CD4-positive, alpha-beta T cell (primary cell): ENCODE measurements around the gene ACKR1. TPM values are rescaled to one million over a fixed set of nuclear protein-coding genes. Genes with fewer than 3 reads are reported as not detected.
A peak's percentile ranks its signal among the peaks of the same experiment; 100 is the strongest.

Experiments used
- ATAC-seq: fragments of 200-7000 bp; cut with Tn5 transposase; one replicate; pipeline ENCODE4 v1.10.0; 2022; ENCODE audit warnings: mild to moderate bottlenecking; ENCODE audit not compliant: poor library complexity
- CTCF ChIA-PET: fragments of 350-600 bp; sonication (Branson Sonifier 250); formaldehyde crosslinking; loops from one replicate; lab custom pipeline; 2021; ENCODE audit warnings: antibody characterized with exemption, inconsistent platforms; lab: Charles Lee
- POLR2A ChIA-PET: fragments of 350-600 bp; sonication (Branson Sonifier 250); formaldehyde crosslinking; loops from one replicate; lab custom pipeline; 2021; ENCODE audit warnings: antibody characterized with exemption, inconsistent platforms; lab: Charles Lee
- DNase-seq, 14 experiments: peaks; one replicate each; pipeline ENCODE4 v3.0.0-alpha.2; 2013 to 2020; ENCODE audit warnings: mixed read lengths in 2 of 14
- H3K27ac ChIP-seq, 2 donors: one replicate each; pipeline versions ENCODE4 v1.5.1 to v1.7.0; 2013; ENCODE audit warnings: low read length in 2 of 2, low read depth in 1 of 2, mild to moderate bottlenecking in 1 of 2
- H3K27me3 ChIP-seq, 2 experiments: 1 replicate in 1 of 2; 2 replicates in 1 of 2; pipeline versions ENCODE4 v1.6.1 to v1.7.0; 2013; ENCODE audit warnings: low read length in 2 of 2, control low read depth in 1 of 2, mild to moderate bottlenecking in 1 of 2, moderate library complexity in 1 of 2; ENCODE audit not compliant: insufficient read depth in 2 of 2, control insufficient read depth in 1 of 2
- H3K36me3 ChIP-seq: one replicate; pipeline ENCODE4 v1.6.1; 2013; ENCODE audit warnings: low read length, control low read depth; ENCODE audit not compliant: insufficient read depth
- H3K4me1 ChIP-seq: one replicate; pipeline ENCODE4 v1.6.1; 2013; ENCODE audit warnings: low read length, control low read depth; ENCODE audit not compliant: insufficient read depth
- H3K4me3 ChIP-seq: one replicate; pipeline ENCODE4 v1.5.1; 2013; ENCODE audit warnings: mild to moderate bottlenecking, low read length, moderate library complexity
- H3K9me3 ChIP-seq, 2 experiments: 1 replicate in 1 of 2; 2 replicates in 1 of 2; pipeline versions ENCODE4 v1.6.1 to v1.7.0; 2013; ENCODE audit warnings: low read length in 2 of 2, mild to moderate bottlenecking in 2 of 2, control low read depth in 1 of 2, moderate library complexity in 1 of 2; ENCODE audit not compliant: control insufficient read depth in 1 of 2, insufficient read depth in 1 of 2
- H3K27ac Mint-ChIP-seq: one replicate; pipeline ENCODE4 v1.8.0; 2020; ENCODE audit warnings: mixed read lengths
- H3K27me3 Mint-ChIP-seq: one replicate; pipeline ENCODE4 v1.8.0; 2021; ENCODE audit warnings: mixed read lengths
- H3K36me3 Mint-ChIP-seq: one replicate; pipeline ENCODE4 v1.8.0; 2021; ENCODE audit warnings: low read depth, mixed read lengths
- H3K4me1 Mint-ChIP-seq: one replicate; pipeline ENCODE4 v1.8.0; 2021; ENCODE audit warnings: low read depth, mixed read lengths
- H3K4me3 Mint-ChIP-seq: one replicate; pipeline ENCODE4 v1.8.0; 2020; ENCODE audit warnings: mild to moderate bottlenecking, mixed read lengths
- H3K9me3 Mint-ChIP-seq: one replicate; pipeline ENCODE4 v1.8.0; 2020; ENCODE audit warnings: mixed read lengths
- intact Hi-C, 2 experiments: fragments of 100-400 bp; cut with DNase I in 1 of 2; cut with micrococcal nuclease in 1 of 2; formaldehyde crosslinking; loops; one replicate each; pipeline versions ENCODE4 v1.15.1 to v1.9.0; 2023 to 2025; cut with DNase I, micrococcal nuclease
- total RNA-seq, 174 experiments: library from RNA in 2 of 174; stranded (reverse) in 2 of 174; gene quantifications; one replicate each; pipeline ENCODE4 v1.2.3 and lab custom pipeline; 2021 to 2026
- TF ChIP-seq, protein P1 (sequence below): fragments of 200-600 bp; IDR thresholded peaks from one replicate; pipeline ENCODE4 v1.8.0; 2022; ENCODE audit warnings: antibody characterized with exemption, mild to moderate bottlenecking

Gene ACKR1
- total RNA-seq, 2 experiments from 2014 or later = not detected

DNA sequence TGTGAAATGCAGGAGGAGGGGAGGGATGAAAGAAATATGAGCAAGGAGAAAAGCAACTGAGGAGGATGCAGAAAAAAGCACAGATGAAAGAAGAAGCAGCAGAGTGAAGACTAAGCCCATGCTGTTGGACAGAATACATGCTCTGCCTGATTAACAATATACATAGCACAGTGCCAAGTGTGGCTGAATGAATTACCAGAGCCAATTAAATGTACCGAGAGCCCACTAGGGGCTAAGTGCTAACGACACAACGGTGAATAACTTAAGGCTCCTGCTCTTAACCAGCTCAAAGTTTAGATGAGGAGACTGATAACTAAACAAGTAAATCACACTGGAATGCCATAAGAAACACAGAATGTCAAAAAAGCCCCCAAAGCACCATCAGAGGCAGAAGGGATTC, 17.6 kb upstream of the ACKR1 start:
- Mint-ChIP-seq H3K27me3 (peaks cover 89% of the 10 kb centered on the region), H3K27ac (no peak overlapping the region), H3K36me3 (no peaks in the 10 kb centered on the region), H3K4me1 (no peaks in the 10 kb centered on the region), H3K9me3 (no peaks in the 10 kb centered on the region), H3K4me3 (no peak overlapping the region)
- no peak overlapping the region for H3K27ac ChIP-seq
- TF ChIP-seq, protein P1, sequence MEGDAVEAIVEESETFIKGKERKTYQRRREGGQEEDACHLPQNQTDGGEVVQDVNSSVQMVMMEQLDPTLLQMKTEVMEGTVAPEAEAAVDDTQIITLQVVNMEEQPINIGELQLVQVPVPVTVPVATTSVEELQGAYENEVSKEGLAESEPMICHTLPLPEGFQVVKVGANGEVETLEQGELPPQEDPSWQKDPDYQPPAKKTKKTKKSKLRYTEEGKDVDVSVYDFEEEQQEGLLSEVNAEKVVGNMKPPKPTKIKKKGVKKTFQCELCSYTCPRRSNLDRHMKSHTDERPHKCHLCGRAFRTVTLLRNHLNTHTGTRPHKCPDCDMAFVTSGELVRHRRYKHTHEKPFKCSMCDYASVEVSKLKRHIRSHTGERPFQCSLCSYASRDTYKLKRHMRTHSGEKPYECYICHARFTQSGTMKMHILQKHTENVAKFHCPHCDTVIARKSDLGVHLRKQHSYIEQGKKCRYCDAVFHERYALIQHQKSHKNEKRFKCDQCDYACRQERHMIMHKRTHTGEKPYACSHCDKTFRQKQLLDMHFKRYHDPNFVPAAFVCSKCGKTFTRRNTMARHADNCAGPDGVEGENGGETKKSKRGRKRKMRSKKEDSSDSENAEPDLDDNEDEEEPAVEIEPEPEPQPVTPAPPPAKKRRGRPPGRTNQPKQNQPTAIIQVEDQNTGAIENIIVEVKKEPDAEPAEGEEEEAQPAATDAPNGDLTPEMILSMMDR = no peak
- ChIA-PET CTCF (no interaction called here), POLR2A (no interaction called here)
- H3K4me3 ChIP-seq = no peak overlapping the region
- H3K4me1 ChIP-seq = peaks cover 7% of the 10 kb centered on the region
- H3K27me3 ChIP-seq = peaks cover 21 to 56% of the 10 kb centered on the region in 2 experiments
- no peaks in the 10 kb centered on the region for H3K36me3 ChIP-seq
- intact Hi-C loops = no loop called here
- peaks cover 0 to 3% of the 10 kb centered on the region in 2 experiments for H3K9me3 ChIP-seq
- no peak for ATAC-seq
- DNase-seq = no peak

- intact Hi-C loops = no loop called here
- H3K4me3 Mint-ChIP-seq = no peak overlapping the region
- H3K27ac ChIP-seq = no peak overlapping the region
- H3K4me3 ChIP-seq = no peak overlapping the region
- H3K4me1 ChIP-seq = peaks cover 7% of the 10 kb centered on the region
- no peaks in the 10 kb centered on the region for H3K9me3 Mint-ChIP-seq
- POLR2A ChIA-PET = no interaction called here
- H3K4me1 Mint-ChIP-seq = no peaks in the 10 kb centered on the region
- peaks cover 90% of the 10 kb centered on the region for H3K27me3 Mint-ChIP-seq
- H3K27me3 ChIP-seq = peaks cover 21 to 51% of the 10 kb centered on the region in 2 experiments
- TF ChIP-seq, protein P1 = no peak
- H3K36me3 Mint-ChIP-seq = no peaks in the 10 kb centered on the region
- DNase-seq (no peak), ATAC-seq (no peak)
- H3K9me3 ChIP-seq = peaks cover 0 to 3% of the 10 kb centered on the region in 2 experiments
- CTCF ChIA-PET = no interaction called here
- H3K27ac Mint-ChIP-seq = no peak overlapping the region
- H3K36me3 ChIP-seq = no peaks in the 10 kb centered on the region
Observed at GRCh38 chr1:159187647-159188374, 16.9 kb upstream of the ACKR1 start.

- Mint-ChIP-seq H3K27me3 (peaks cover 88% of the 10 kb centered on the region), H3K27ac (no peak overlapping the region), H3K4me3 (peak overlapping the region; percentile 9), H3K9me3 (no peaks in the 10 kb centered on the region), H3K4me1 (no peaks in the 10 kb centered on the region), H3K36me3 (no peaks in the 10 kb centered on the region)
- intact Hi-C loops = no loop called here
- no peak overlapping the region for H3K27ac ChIP-seq
- DNase-seq (peak in 2 of 14 experiments; percentile 11 to 23), ATAC-seq (no peak)
- H3K27me3 ChIP-seq = peaks cover 23 to 51% of the 10 kb centered on the region in 2 experiments
- TF ChIP-seq, protein P1 = no peak
- ChIA-PET CTCF (no interaction called here), POLR2A (no interaction called here)
- H3K9me3 ChIP-seq = peaks cover 0 to 3% of the 10 kb centered on the region in 2 experiments
- peaks cover 7% of the 10 kb centered on the region for H3K4me1 ChIP-seq
- H3K4me3 ChIP-seq = no peak overlapping the region
- no peaks in the 10 kb centered on the region for H3K36me3 ChIP-seq
Observed at GRCh38 chr1:159188375-159188788, 16.3 kb upstream of the ACKR1 start.
